Fibroblast of gingiva (primary cell): Measurements from ENCODE around the gene HHAT.
A peak's percentile ranks its signal among the peaks of the same experiment; 100 is the strongest.

Experiments
- DNase-seq: peaks from one replicate; pipeline ENCODE4 v3.0.0-alpha.2; 2011; ENCODE audit warnings: low read depth

HHAT gene

GRCh38 chr1:210441028-210441427 lies 112.3 kb downstream of the HHAT start:
- no peak for DNase-seq

GRCh38 chr1:210445485-210445884 lies 116.8 kb downstream of the HHAT start:
- no peak for DNase-seq

- no peak for DNase-seq
Observed at GRCh38 chr1:210445931-210446330, 117.2 kb downstream of the HHAT start.

- DNase-seq = no peak
Observed at GRCh38 chr1:210446479-210446878, 117.8 kb downstream of the HHAT start.

GRCh38 chr1:210447456-210448057 lies 118.9 kb downstream of the HHAT start:
- no peak for DNase-seq

- DNase-seq = peak; percentile 32
Observed at GRCh38 chr1:210448297-210448892, 119.7 kb downstream of the HHAT start.

- no peak for DNase-seq
Observed at GRCh38 chr1:210455840-210456603, 127.3 kb downstream of the HHAT start.

GRCh38 chr1:210456731-210457255 lies 128.1 kb downstream of the HHAT start:
- no peak for DNase-seq

GRCh38 chr1:210457568-210457967 lies 128.9 kb downstream of the HHAT start:
- no peak for DNase-seq

- DNase-seq = no peak
Observed at GRCh38 chr1:210464519-210465039, 135.9 kb downstream of the HHAT start.

- no peak for DNase-seq
Observed at GRCh38 chr1:210465150-210465549, 136.4 kb downstream of the HHAT start.

GRCh38 chr1:210467440-210468043 lies 138.8 kb downstream of the HHAT start:
- peak; percentile 5 for DNase-seq

GRCh38 chr1:210469441-210469840 lies 140.7 kb downstream of the HHAT start:
- no peak for DNase-seq

GRCh38 chr1:210475321-210475720 lies 146.6 kb downstream of the HHAT start:
- DNase-seq = no peak

GRCh38 chr1:210475806-210476205 lies 147.1 kb downstream of the HHAT start:
- no peak for DNase-seq

GRCh38 chr1:210476730-210477129 lies 148.0 kb downstream of the HHAT start:
- no peak for DNase-seq

- peak; percentile 8 for DNase-seq
Observed at GRCh38 chr1:210477328-210477924, 148.7 kb downstream of the HHAT start.

- DNase-seq = no peak
Observed at GRCh38 chr1:210478820-210479219, 150.1 kb downstream of the HHAT start.

GRCh38 chr1:210482491-210482890 lies 153.8 kb downstream of the HHAT start:
- no peak for DNase-seq

GRCh38 chr1:210482945-210483617 lies 154.4 kb downstream of the HHAT start:
- DNase-seq = no peak

GRCh38 chr1:210483821-210484220 lies 155.1 kb downstream of the HHAT start:
- no peak for DNase-seq
